SKM-1 treated with dmso at 0.1 percent for 144 hours (cell line): ENCODE results near the gene CDYL2.
"Not testable (repeated sequence)": the region's sequence is repeated elsewhere in the genome, so short reads cannot be mapped to it uniquely, and the experiment has no call there.

ENCODE experiments used
- DNase-seq: peaks from one replicate; lab custom pipeline; 2025; ENCODE audit not compliant: unreplicated experiment; lab: John Stamatoyannopoulos, UW

The CDYL2 gene

DNA sequence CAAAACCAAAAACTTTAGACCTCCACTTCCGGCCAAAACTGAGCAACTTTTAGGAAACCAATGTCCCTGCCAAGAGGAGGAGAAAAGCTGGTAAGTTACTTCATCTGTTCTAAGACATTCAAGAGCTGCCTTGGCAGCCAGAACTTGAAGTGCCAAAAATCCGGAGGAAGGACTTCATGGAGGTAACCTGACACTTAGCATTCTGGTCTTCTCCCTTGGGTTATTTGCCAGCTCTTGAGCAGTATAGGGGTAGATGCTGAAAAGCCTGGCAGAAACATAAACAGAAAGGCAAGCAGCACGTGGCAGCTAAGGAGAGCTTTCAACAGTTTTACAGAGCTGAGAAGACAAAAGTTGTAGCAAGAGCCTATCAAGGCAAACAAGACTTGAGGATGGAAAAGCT, 53.2 kb downstream of the CDYL2 start:
- DNase-seq: no peak

DNA sequence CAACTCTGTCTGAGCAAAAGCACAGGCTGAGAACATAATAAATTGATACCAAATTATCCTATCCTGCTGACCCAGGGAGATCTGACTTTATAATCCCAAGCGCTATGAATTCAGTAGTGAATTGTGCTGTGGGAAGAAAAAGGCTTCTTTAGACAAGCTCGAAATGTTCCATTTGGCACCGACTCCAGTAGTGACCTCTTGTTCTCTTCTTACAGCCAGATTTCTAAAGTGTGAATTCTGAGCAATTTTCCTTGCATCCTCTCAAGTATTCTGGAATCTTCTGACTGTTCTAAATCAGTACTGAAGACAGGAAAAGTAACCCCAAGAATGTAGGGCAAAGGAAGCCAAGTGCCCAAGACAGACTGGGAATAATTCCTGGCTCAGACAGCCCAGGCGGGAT, 58.2 kb downstream of the CDYL2 start:
- no peak for DNase-seq

DNA sequence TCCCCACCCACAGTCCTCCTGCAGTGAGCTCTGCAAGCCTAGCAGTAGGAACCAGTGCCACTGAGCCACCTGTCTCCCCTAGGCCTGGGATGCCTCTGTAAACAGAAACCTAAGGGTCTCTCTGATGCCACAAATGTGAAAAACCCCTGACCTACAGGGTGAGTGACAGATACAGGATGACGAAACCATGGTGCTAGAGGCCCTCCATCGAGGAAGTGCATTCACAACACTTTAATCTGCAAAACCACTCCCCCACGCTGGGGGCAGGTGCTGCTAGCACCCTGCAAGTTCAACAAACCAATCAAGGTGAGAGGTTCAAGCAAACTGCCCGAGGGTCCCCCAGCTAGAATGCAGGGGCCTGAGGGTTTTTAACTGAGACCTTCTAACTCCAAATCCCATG, 59.5 kb downstream of the CDYL2 start:
- no peak for DNase-seq

DNA sequence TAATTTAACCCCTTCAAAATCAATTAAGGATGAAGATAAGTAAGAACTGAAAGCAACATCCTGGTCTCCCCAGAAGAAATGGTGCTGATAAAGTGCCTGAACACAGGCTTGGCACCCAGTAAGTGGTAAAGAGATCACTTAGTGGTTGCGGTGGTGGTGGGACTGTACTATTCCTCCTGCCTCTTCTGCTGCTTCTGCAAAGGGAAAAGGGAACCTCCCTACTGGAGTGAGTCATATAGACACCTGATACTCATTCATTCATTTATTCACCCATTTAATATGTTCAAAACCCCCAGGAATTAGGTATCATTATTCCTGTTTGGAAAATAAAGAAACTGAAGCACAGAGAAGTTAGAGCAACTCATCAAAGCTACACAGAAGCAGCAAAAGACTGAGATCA, 60.6 kb downstream of the CDYL2 start:
- no peak for DNase-seq

DNA sequence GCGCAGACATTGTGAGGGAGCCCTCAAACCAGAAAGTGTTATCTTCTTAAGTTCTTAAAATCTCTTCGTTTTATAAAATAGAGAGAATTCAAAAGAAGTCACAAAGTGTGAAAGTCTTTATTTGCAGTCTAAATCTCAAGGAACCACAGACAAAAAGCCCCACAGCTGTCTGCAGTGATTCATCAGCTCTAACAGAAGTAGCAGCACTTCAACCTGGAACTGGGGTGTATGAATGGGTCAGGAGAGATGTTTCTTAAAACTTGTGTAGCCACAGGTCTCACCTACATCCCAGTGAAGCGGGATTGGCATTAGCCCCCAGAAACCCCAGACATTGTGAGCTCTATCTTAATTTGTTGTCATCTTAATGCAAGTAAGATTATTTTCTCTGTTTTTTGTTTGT, 61.1 kb downstream of the CDYL2 start:
- no peak for DNase-seq

DNA sequence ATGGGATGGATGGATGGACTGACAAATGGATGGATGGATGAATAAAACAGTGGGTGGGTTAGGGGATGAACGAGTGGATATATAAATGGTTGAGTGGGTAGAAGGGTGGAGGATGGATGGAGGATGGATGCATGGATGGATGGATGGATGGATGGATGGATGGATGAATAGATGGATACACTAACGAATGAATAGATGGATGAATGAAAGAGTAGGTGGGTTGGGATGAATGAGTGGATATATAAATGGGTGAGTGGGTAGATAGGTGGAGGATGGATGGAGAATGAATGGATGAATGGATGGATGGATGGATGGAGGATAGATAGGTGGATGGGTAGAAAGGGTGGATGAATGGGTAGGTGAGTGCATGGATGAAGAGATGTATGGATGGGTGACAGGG, 62.1 kb downstream of the CDYL2 start:
- DNase-seq: no peak

DNA sequence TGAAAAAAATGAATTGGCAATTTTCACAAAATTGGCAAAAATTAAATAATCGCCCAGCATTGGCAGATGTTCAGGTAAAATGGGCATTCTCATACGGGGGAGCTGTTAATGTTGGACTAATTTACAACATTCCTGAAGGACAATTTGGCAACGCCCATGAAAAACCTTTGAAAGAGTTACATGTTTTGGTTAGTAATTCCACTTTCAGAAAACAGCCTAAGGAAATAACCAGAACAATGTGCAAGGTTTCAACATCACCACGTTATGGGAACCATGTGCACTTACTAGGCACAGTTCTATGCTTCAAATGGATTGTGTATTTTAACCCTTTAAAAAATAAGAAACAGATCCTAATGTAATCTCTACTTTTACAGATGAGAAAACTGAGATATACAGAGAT, 62.7 kb downstream of the CDYL2 start:
- no peak for DNase-seq

DNA sequence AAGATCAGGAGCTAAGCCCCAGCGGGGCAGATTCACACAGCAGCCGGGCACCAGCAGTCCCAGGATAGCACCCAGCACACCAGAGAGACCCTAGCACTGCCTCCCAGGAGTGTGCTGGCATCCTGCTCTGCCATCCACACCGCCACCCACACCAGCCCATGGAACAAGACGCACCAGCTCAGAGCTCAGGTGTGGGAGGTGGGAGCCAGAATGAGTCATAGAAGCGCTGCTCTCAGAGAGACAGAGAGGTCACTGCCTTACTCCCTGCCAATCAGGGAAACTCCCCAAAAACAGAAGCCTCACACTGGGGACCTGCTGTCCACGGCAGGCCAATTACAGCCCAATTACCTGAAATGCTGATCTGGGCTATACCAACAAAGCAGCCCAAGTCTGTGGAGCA, 64.9 kb downstream of the CDYL2 start:
- DNase-seq: no peak

DNA sequence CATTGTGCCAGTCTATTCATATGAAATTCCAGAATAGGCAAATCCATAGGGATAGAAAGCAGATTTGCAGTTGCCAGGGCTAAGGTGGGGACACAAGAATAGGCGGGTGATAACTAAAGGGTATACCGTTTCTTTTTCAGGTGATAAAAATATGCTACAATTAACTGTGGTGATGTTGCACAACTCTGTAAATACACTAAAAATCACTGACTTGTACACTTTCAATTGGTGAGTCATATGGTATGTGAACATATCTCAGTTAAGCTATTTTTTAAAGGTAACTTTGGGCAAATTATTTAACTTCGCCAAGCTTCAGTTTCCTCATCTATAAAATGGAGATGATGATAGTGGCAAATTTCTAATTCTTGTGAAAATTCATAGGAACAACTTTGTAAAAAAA, 65.9 kb downstream of the CDYL2 start:
- DNase-seq: no peak

DNA sequence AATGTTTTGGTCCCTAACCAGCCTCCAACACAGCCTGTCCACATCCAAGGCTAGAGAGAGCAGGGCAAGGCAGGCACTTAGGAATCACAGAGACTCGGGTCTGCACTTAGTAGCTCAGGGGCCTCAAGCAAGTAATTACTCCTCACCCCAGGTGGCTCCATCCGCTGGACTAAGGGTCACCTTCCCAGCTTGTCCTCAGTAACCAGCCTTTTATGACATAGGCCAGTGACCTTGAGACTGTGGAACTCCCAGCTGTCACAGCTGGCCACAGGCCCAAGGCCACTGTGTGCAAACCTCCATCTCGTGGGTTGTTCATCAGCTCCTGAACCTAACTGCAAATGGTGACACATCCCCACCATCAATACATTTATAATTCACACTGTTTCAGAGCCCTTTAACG, 68.6 kb downstream of the CDYL2 start:
- no peak for DNase-seq

DNA sequence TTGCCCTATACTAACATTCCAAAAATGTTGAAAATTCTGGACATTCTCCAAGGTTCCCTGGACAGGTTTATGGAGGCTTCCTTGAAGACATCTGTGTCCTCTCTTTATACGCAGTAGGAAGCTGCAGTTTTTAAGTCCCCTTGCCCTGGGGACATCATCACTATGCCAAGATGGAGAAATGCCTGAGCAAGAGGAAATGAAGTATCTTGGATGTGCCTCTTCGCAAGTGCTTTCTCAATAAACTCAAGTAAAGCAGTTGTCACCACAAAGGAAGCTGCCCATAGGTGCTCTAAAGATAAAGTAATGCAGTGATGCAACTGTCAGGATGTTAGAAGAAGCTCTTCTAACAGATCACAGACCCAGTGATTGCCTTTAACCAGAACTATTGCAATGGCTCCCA, 71.0 kb downstream of the CDYL2 start:
- DNase-seq: peak; percentile 66

DNA sequence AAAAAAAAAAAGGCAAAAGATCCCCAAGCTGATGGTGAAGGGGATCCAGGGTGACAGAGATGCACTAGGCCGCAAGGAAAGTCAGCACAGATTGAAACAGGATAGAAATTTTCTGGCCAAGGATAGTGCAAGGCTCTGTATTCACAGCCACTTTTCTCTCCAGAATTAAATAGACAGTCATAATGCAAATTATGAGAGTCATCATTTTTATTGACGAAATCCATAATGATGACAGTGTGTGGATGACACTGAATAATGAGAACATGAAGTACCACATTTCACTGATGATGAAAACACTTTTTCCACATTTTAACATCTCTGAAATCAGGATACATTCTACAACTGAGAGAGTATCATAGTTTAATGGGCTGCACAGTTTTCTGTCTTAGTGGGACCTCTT, 72.5 kb downstream of the CDYL2 start:
- DNase-seq: no peak

DNA sequence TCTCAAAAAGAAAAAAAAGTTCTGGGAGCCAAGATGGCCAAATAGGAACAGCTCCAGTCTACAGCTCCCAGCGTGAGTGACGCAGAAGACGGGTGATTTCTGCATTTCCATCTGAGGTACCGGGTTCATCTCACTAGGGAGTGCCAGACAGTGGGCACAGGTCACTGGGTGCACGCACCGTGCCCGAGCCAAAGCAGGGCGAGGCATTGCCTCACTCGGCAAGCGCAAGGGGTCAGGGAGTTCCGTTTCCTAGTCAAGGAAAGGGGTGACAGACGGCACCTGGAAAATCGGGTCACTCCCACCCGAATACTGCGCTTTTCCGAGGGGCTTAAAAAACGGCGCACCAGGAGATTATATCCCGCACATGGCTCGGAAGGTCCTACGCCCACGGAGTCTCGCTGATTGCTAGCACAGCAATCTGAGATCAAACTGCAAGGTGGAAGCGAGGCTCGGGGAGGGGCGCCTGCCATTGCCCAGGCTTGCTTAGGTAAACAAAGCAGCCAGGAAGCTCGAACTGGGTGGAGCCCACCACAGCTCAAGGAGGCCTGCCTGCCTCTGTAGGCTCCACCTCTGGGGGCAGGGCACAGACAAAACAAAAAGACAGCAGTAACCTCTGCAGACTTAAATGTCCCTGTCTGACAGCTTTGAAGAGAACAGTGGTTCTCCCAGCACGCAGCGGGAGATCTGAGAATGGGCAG, 77.2 kb downstream of the CDYL2 start:
- not testable (repeated sequence) for DNase-seq

DNA sequence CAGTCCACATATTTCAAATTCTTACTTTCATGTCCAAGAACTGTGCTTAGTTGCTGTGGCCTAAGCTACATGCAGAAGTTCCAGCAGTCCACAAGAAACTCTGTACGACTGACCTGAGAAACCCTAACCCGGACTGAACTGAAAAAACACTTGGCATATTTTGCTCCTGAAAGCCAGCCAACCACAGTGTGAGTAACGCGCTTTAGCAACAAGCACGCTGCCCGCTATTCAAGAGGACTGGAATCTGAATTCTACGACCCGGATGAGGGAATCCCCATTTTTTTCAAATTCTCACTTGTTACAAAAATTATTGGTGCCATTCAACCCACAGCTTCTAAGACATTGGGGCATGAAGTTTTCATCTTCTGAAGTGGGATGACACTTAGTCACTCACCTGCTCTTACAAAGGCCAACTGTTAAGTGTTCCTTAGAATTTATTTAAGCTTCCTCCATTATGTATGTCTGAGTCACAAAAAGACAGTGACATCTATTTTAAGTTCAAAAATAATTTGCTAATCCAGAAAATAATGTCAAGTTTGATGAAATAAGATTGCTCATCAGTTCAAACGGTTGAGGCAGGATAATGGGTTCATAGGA, 78.7 kb downstream of the CDYL2 start:
- DNase-seq: no peak

DNA sequence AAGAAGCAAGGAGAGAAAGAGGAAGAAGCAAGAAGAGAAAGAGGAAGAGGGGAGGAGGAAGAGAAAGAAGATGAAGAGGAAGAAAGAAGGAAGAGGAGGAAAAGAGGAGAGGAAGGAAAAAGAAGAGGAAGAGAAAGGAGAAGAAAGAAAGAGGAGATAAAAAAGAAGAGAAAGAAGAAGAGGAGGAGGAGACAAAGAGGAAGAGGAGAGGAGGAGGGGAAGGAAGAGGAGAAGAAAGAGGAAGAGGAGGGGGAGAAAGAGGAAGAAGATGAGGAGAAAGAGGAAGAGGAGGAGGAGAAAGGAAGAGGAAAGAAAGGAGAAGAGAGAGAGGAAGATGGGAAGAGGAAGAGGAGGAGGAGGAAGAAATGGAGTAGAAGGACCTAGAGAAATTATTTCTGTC, 80.4 kb downstream of the CDYL2 start:
- peak; percentile 13 for DNase-seq

DNA sequence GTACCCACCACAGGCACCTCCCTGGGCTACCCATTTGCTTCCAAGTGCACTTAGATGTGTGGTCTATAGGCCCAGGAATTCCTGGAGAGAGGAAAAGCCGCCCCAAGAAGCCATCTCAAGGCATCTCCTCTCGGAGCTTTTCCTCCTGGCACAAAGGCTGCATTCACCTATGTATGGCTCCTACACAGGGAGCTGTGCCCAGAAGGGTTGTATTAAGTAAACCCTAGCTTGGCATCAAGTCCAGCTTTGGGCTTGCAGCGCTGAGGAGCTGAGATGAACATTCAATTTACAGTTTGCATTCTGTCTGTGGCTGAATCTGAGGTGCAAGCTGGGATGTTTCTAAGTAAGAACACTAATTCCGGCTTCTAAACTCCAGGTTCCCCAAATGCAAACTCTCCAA, 81.3 kb downstream of the CDYL2 start:
- DNase-seq: no peak

DNA sequence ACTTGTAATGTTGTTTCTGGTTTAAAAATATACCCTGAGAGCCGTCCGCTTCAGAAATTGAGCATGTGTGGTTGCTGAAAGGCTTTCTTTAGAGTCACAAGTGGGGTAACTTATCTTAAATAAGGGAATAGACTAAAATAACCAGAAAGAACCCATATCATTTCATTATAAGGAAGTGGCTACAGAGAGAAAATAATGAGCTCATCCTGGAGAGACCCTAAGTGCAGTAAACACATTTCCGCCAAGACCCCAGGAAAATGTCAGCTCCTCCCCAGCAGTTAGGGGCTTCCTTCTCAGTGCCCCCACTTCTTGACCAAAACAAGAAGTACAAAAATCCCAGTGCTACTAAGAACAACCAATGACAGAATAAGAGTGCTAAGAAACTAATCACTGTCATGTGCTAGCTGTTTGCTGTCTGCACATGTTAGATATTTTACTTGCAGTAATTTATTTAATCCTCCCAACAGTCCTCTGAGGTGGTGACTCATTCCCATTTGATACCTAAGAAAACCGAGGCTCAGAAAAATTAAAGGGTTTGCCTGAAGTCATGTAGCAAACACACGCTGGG, 83.5 kb downstream of the CDYL2 start:
- no peak for DNase-seq

DNA sequence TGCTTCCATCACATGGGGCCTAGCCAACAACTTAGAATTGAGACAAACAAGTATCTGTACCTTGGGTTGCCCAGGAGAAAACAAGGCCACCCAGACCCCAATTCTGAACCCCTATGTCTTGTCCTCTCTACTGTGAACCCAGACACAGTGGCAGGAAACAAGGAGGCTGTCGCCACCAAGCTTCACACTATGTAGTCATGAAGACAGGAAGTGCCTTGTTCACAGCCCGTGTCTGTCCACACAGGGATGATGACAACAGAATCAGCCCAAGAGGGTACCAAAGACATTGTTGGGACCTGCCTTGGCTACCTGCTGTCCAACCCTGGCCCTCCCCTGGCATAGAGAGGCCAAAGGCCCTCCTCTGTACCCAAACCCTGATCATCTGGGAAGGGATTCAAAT, 84.8 kb downstream of the CDYL2 start:
- no peak for DNase-seq

DNA sequence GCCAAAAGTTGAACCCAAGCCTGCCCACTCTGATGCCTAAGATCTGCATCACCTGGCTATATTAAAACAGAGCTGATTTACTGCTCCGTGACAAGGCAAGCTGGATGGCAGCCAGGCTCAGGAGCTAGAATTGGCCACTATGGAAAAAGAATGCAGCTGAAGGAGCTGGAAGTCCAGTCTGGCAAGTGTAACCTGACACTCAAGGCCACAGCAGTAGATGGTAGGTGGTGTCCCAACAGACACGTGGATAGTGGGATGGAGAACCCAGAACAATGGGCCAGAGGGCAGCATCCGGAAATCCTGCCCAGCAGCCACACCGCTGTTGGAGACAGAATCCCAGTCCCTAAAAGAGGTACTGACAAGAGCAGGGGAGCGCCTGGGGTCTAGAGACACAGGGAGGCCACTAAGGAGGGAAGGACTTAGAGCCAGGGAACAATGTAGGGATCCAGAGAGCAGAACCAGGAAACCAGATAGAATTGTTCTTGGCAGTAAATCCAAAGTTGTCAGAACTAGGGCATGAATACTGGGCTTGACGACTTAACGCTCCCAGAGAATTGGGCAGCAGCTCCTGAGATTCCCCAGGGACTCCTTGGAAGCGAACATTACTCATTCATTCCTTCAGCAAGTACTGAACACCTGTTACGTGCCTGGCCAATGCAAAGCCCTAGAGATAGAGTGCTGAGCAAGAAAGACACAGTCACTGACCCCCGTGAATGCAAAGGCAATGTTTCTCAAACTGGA, 85.7 kb downstream of the CDYL2 start:
- no peak for DNase-seq

DNA sequence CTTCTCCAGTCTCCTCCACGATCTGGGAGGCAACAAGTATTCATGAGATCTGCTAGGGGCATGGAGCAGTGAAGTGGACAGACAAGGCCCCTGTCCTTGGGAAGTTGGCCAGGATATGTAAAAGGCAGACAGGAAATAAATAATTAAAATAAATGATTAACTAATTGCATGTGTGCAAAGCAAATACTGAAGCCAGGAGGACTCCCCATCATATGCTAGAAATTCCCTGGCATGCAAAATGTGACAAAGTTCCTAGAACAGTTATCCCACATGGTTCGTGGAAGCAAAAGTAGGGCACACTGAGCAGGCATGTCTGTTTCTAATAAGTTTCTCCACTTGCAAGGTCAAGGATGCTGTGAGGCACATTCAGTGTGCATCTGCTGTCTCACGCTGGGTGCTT, 86.8 kb downstream of the CDYL2 start:
- DNase-seq: no peak

DNA sequence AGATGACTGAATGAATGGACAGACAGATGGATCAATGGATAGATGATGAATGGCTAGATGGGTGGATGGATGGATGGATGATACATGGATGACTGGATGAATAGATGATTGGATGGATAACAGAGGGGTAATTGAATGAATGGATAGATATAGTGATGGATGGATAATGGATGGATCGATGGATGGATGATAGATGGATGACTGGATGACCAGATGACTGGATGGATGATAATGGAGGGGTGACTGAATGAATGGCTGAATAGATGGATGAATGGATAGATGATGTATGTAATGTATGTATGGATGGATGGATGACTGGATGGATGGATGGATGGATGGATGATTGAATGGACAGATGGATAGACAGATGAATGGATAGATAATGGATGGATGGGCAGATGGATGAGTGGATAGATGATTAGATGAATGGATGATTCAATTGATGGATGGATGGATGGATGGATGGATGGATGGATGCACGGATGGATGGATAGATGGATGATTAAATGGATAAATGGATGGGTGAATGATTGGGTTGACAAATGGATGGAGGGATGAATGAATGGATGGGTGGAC, 87.7 kb downstream of the CDYL2 start:
- DNase-seq: no peak

DNA sequence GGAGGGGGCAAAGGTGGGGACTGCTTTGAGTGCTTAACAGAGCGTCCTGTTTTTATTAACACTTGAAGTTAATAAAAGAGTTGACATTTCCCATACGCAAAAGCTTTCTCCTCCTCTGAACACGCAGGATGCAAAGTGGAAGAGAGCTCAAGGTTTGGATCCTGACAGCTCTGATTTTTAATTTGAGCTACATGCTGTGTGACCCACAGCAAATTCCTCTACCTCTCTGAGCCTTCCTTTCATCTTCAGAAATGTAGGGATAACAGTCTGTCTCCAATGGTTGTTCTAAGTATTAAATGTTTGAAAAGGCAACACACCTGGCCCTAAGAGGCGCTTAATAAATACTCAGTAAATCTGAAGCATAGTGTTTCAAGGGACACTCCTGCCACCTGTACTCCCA, 93.0 kb downstream of the CDYL2 start:
- no peak for DNase-seq
